Lower lobe of right lung (tissue), 2 donors: ENCODE measurements around the gene MLN. TPM values are rescaled to one million over a fixed set of nuclear protein-coding genes. Genes with fewer than 3 reads are reported as not detected.

ENCODE experiments used
- ATAC-seq, 2 donors: fragments of 200-7000 bp; cut with Tn5 transposase; one replicate each; pipeline ENCODE4 v1.9.1; 2020 to 2022; ENCODE audit warnings: mild to moderate bottlenecking in 2 of 2, moderate library complexity in 2 of 2
- DNase-seq: peaks from one replicate; pipeline ENCODE4 v3.0.0-alpha.2; 2020
- H3K27ac ChIP-seq: fragments of 200-600 bp; one replicate; pipeline ENCODE4 v1.8.0; 2022
- H3K27me3 ChIP-seq: fragments of 200-600 bp; one replicate; pipeline ENCODE4 v1.8.0; 2022; ENCODE audit warnings: low read depth
- H3K36me3 ChIP-seq: fragments of 200-600 bp; one replicate; pipeline ENCODE4 v1.8.0; 2022; ENCODE audit warnings: mild to moderate bottlenecking
- H3K4me1 ChIP-seq: fragments of 200-600 bp; one replicate; pipeline ENCODE4 v1.8.0; 2022
- H3K4me3 ChIP-seq: fragments of 200-600 bp; one replicate; pipeline ENCODE4 v1.8.0; 2022; ENCODE audit warnings: mild to moderate bottlenecking
- H3K9me3 ChIP-seq: fragments of 200-600 bp; one replicate; pipeline ENCODE4 v1.8.0; 2022
- intact Hi-C: fragments of 100-400 bp; cut with DNase I; formaldehyde crosslinking; loops from one replicate; pipeline ENCODE4 v1.11.0; 2022
- total RNA-seq: library from RNA; stranded (reverse); fragmentation: NEBNext Ultra II Directional; extraction: Animal tissue kit (Norgen Biotek cat#: 25700); gene quantifications from one replicate; pipeline ENCODE4 v1.2.1, GENCODE V29; 2021
- TF ChIP-seq, protein P1 (sequence below): fragments of 200-600 bp; IDR thresholded peaks from one replicate; pipeline ENCODE4 v1.8.0; 2022; ENCODE audit warnings: antibody characterized with exemption, mild to moderate bottlenecking
- donor health status: DM: no; HTN: yes; CAD: no; lungs with severe emphysema.

Gene MLN
- total RNA-seq, 1 donor from 2014 or later = not detected

DNA sequence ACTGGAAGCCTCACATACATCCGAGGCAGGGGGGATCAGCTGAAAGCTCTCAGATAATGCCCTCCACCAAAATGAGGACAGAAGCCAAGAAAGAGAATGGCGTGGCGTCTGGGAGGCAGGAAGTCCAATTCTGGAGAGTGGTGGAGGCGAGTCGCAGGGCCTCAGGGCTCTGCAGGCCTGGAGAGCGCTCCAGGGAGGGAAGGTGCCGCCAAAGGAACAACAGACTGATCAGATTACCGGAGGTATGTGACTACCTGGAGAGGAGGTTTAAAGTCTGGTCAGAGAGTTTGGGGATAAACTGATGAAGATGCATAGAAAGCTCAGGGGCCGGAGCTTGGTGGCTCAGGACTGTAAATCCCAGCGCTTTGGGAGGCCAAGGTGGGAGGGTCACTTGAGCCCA, 45.9 kb downstream of the MLN start:
- no peak overlapping the region for H3K4me3 ChIP-seq
- DNase-seq (no peak), ATAC-seq (no peak)
- H3K4me1 ChIP-seq = peaks cover 6% of the 10 kb centered on the region
- H3K9me3 ChIP-seq = no peaks in the 10 kb centered on the region
- TF ChIP-seq, protein P1, sequence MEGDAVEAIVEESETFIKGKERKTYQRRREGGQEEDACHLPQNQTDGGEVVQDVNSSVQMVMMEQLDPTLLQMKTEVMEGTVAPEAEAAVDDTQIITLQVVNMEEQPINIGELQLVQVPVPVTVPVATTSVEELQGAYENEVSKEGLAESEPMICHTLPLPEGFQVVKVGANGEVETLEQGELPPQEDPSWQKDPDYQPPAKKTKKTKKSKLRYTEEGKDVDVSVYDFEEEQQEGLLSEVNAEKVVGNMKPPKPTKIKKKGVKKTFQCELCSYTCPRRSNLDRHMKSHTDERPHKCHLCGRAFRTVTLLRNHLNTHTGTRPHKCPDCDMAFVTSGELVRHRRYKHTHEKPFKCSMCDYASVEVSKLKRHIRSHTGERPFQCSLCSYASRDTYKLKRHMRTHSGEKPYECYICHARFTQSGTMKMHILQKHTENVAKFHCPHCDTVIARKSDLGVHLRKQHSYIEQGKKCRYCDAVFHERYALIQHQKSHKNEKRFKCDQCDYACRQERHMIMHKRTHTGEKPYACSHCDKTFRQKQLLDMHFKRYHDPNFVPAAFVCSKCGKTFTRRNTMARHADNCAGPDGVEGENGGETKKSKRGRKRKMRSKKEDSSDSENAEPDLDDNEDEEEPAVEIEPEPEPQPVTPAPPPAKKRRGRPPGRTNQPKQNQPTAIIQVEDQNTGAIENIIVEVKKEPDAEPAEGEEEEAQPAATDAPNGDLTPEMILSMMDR = no peak
- intact Hi-C loops = no loop called here
- no peaks in the 10 kb centered on the region for H3K36me3 ChIP-seq
- H3K27me3 ChIP-seq = no peaks in the 10 kb centered on the region
- H3K27ac ChIP-seq = no peak overlapping the region

DNA sequence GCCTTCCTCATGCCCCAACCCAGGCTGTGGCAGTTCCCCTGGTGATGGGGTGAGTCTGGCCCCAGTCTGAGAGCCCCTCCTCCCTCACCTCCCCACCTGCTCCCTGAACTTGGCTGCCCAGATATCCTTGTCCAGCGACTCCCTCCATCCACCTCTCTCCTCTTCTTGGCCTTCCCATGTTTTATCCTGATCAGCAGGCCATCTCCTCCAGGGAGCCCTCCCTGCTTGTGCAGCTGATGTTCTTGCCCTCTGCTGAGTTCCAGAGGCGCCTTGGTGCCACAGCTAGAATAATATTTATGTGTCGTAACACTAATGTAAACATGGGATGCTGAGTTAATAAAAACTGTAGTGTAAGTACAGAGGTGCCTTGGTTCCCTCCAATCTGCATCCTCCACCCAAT, 46.7 kb downstream of the MLN start:
- Histone ChIP-seq H3K27ac (no peak overlapping the region), H3K4me1 (peaks cover 6% of the 10 kb centered on the region), H3K36me3 (no peaks in the 10 kb centered on the region), H3K4me3 (no peak overlapping the region), H3K27me3 (no peaks in the 10 kb centered on the region), H3K9me3 (no peaks in the 10 kb centered on the region)
- TF ChIP-seq, protein P1 = no peak
- ATAC-seq (no peak), DNase-seq (no peak)
- intact Hi-C loops = no loop called here

DNA sequence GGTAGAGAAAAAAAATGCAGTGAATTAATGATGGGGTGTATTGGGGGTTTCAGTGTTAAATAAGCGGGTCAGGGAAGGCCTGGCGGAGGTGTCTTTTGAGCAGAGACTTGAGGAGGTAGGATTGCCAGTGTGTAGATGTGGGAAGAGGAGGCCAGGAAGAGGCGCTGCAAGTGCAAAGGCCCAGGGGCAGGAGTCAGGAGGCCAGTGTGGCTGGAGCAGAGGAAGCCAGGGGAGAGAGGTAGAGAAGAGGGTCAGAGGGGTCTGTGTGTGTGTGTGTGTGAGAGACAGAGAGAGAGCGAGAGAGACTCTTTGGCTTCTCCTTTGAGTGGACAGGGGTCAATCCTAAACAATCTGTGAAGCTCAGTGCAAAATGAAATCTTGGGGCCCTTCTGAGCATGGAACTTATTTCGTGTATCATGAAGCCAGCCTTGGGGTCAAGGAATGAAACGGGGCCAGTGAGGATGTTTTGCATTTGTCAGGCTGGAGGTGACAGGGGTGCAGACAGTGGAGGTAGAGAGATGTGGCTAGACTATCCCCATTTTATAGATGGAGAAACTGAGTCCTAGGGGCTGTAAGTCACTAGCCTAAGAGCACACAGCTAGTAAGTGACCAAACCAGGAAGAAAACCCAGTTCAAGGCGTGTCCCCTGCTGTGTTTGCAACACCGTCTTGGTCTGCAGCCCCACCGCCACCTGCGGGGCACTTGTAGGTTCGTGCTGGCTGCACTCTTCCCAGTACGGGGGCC, 47.4 kb downstream of the MLN start:
- TF ChIP-seq, protein P1 = no peak
- Histone ChIP-seq H3K27me3 (no peaks in the 10 kb centered on the region), H3K27ac (no peak overlapping the region), H3K9me3 (no peaks in the 10 kb centered on the region), H3K4me3 (no peak overlapping the region), H3K4me1 (no peaks in the 10 kb centered on the region), H3K36me3 (no peaks in the 10 kb centered on the region)
- ATAC-seq (no peak), DNase-seq (no peak)
- intact Hi-C loops = no loop called here

DNA sequence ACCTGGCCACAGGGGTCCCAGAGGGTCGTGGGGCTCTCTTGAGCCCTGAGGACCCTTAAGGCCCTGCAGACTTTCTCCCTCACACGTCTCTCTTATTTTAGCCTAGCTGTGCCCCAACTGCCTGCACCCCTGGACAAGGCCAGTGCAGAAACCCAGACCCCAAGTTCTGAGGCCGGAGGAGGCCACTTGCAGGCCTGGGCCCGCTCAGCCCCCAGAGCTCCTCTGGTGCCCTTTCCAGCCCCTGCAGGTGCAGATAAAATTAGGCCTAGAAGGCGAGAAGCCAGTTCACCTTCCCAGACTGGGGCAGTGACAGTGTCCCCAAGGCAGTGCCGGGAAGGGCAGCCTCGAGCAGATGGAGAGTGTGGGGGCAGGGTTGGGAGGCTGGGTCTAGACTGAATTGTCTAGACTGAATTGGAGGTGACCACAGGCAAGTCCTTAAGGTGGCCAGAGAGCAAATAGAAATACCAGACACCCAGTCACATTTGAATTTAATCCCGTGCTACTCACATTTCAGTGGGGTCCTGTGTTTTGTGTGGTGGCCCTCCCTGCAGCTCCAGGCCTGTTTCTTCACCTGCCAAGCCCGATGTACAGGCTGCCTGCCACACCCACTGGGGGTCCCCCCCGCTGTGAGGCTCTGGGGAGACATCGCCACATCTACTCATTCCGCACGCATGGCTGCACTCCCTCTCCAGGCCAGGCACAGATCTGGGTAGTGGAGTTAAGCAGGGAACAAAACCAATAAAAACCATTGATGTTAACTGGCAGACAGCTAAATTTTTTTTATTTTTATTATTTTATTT, 48.5 kb downstream of the MLN start:
- TF ChIP-seq, protein P1 = no peak
- ATAC-seq = no peak
- Histone ChIP-seq H3K27me3 (no peaks in the 10 kb centered on the region), H3K36me3 (no peaks in the 10 kb centered on the region), H3K4me3 (no peak overlapping the region), H3K4me1 (no peaks in the 10 kb centered on the region), H3K9me3 (no peaks in the 10 kb centered on the region), H3K27ac (no peak overlapping the region)
- DNase-seq = no peak
- intact Hi-C loops = no loop called here

DNA sequence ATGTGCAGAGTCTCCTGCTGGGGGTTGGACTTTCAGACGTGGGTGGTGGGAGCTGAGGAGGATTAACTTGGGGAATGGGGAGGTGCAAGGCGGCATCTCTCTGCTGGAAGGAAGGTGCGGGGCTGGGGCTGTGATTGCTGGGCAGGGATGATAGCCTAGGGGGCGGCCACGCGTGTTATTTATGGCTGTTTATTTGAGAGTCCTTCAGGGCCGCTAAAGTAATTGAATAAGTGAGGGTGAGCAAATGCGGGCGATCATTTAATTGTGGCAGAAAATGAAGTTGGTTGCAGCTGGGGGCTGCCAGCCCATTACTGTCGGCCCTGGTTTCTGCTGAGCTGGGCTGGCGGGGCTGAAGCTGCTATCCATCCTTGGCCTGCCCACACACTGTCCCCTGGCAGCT, 49.6 kb downstream of the MLN start:
- TF ChIP-seq, protein P1 = no peak
- no peaks in the 10 kb centered on the region for H3K36me3 ChIP-seq
- DNase-seq (no peak), ATAC-seq (no peak)
- H3K9me3 ChIP-seq = no peaks in the 10 kb centered on the region
- no peaks in the 10 kb centered on the region for H3K4me1 ChIP-seq
- intact Hi-C loops = no loop called here
- no peaks in the 10 kb centered on the region for H3K27me3 ChIP-seq
- no peak overlapping the region for H3K27ac ChIP-seq
- no peak overlapping the region for H3K4me3 ChIP-seq
